GM18508 (cell line): ENCODE data around the gene TACR1.

ENCODE experiments used
- ATAC-seq: cut with Tn5 transposase; IDR thresholded peaks from one replicate; pipeline ENCODE4 v1.9.1; 2021; ENCODE audit warnings: moderate number of reproducible peaks; ENCODE audit not compliant: insufficient read depth, unreplicated experiment

The TACR1 gene

GRCh38 chr2:75027886-75028285 is 171.4 kb downstream of the TACR1 start:
- no peak for ATAC-seq

- no peak for ATAC-seq
Measured at GRCh38 chr2:75025633-75026380, 173.5 kb downstream of the TACR1 start.

- no peak for ATAC-seq
Measured at GRCh38 chr2:75025216-75025615, 174.1 kb downstream of the TACR1 start.

- no peak for ATAC-seq
Measured at GRCh38 chr2:75023666-75024455, 175.5 kb downstream of the TACR1 start.

- ATAC-seq = no peak
Measured at GRCh38 chr2:75022516-75022915, 176.8 kb downstream of the TACR1 start.

GRCh38 chr2:75021672-75022071 is 177.6 kb downstream of the TACR1 start:
- no peak for ATAC-seq

GRCh38 chr2:75020476-75020875 is 178.8 kb downstream of the TACR1 start:
- ATAC-seq = no peak

GRCh38 chr2:75019790-75020189 is 179.5 kb downstream of the TACR1 start:
- ATAC-seq = no peak

- no peak for ATAC-seq
Measured at GRCh38 chr2:75018162-75018561, 181.2 kb downstream of the TACR1 start.

GRCh38 chr2:75012080-75012479 is 187.2 kb downstream of the TACR1 start:
- no peak for ATAC-seq

GRCh38 chr2:75010571-75010970 is 188.7 kb downstream of the TACR1 start:
- ATAC-seq = no peak

- no peak for ATAC-seq
Measured at GRCh38 chr2:75007819-75008218, 191.5 kb downstream of the TACR1 start.

- ATAC-seq = no peak
Measured at GRCh38 chr2:75007061-75007460, 192.3 kb downstream of the TACR1 start.

- ATAC-seq = no peak
Measured at GRCh38 chr2:75006041-75006440, 193.3 kb downstream of the TACR1 start.

GRCh38 chr2:75003773-75004172 is 195.5 kb downstream of the TACR1 start:
- no peak for ATAC-seq

GRCh38 chr2:75003276-75003675 is 196.0 kb downstream of the TACR1 start:
- ATAC-seq = no peak

- no peak for ATAC-seq
Measured at GRCh38 chr2:75002007-75002406, 197.3 kb downstream of the TACR1 start.

- ATAC-seq = no peak
Measured at GRCh38 chr2:74999468-74999867, 199.9 kb downstream of the TACR1 start.
